Panc1 (cell line): ENCODE results near the gene SUPT20HL1.

Experiments used
- POLR2AphosphoS5 ChIP-seq: IDR thresholded peaks from 2 replicates; pipeline ENCODE4 v1.6.1; 2012; ENCODE audit warnings: mild to moderate bottlenecking, low read depth, low read length, moderate library complexity
- REST ChIP-seq, 2 experiments: IDR thresholded peaks; 2 replicates each; pipeline ENCODE4 v1.6.1; 2011 to 2012; ENCODE audit warnings: low read depth in 2 of 2, control low read depth in 1 of 2, low read length in 1 of 2, mild to moderate bottlenecking in 1 of 2, moderate library complexity in 1 of 2; ENCODE audit not compliant: insufficient read depth in 1 of 2
- TF ChIP-seq, protein P1 (sequence below): fragments of 450-650 bp; IDR thresholded peaks from 2 replicates; pipeline ENCODE4 v1.5.1; 2017; ENCODE audit warnings: mild to moderate bottlenecking

- no peak for TF ChIP-seq POLR2AphosphoS5
- TF ChIP-seq, protein P1, sequence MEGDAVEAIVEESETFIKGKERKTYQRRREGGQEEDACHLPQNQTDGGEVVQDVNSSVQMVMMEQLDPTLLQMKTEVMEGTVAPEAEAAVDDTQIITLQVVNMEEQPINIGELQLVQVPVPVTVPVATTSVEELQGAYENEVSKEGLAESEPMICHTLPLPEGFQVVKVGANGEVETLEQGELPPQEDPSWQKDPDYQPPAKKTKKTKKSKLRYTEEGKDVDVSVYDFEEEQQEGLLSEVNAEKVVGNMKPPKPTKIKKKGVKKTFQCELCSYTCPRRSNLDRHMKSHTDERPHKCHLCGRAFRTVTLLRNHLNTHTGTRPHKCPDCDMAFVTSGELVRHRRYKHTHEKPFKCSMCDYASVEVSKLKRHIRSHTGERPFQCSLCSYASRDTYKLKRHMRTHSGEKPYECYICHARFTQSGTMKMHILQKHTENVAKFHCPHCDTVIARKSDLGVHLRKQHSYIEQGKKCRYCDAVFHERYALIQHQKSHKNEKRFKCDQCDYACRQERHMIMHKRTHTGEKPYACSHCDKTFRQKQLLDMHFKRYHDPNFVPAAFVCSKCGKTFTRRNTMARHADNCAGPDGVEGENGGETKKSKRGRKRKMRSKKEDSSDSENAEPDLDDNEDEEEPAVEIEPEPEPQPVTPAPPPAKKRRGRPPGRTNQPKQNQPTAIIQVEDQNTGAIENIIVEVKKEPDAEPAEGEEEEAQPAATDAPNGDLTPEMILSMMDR, result no peak
- no peak for TF ChIP-seq REST (IDR thresholded peaks at IDR 0.05; ENCODE audit: insufficient read depth in 1 of 2, low read depth in 2 of 2, low read length in 1 of 2)
Measured at GRCh38 chrX:24355095-24355494, 5.3 kb upstream of the SUPT20HL1 start.
